GM12874 (cell line): ENCODE measurements around the gene HNRNPL.

Source experiments
- TF ChIP-seq, protein P1 (sequence below): IDR thresholded peaks from 2 replicates; pipeline ENCODE4 v1.5.1; 2011; ENCODE audit warnings: low read depth, mild to moderate bottlenecking, control low read depth, low read length, moderate library complexity; ENCODE audit not compliant: insufficient read depth

Gene HNRNPL

DNA sequence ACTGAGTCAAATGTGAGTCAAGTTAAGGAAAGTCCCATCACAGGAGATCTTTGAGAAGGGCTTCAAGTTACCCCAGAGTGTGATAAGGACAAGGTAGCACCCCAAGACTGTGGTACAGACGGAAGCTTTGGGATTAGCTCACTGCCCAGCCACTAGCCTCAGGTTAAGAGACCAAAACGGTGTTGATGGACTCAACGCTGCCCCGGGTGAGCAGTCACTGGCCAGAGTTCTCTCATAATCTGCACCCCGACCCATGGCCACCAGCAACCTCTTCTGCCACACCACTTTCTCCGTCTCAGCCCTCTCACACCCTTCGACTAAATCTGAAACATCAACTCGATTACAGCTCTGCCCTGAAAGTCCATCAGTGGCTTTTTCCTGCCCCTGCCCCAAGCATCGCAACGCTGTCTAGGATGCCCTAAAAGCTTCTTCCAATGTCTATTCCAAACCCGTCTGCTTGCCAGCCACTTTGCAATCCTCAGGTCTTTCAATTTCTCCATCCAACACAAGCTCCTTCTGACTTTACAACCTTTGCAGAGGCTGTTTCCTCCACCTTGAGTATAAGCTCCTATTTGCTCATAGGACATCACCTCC lies 5.6 kb downstream of the HNRNPL start:
- TF ChIP-seq, protein P1, sequence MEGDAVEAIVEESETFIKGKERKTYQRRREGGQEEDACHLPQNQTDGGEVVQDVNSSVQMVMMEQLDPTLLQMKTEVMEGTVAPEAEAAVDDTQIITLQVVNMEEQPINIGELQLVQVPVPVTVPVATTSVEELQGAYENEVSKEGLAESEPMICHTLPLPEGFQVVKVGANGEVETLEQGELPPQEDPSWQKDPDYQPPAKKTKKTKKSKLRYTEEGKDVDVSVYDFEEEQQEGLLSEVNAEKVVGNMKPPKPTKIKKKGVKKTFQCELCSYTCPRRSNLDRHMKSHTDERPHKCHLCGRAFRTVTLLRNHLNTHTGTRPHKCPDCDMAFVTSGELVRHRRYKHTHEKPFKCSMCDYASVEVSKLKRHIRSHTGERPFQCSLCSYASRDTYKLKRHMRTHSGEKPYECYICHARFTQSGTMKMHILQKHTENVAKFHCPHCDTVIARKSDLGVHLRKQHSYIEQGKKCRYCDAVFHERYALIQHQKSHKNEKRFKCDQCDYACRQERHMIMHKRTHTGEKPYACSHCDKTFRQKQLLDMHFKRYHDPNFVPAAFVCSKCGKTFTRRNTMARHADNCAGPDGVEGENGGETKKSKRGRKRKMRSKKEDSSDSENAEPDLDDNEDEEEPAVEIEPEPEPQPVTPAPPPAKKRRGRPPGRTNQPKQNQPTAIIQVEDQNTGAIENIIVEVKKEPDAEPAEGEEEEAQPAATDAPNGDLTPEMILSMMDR: no peak

DNA sequence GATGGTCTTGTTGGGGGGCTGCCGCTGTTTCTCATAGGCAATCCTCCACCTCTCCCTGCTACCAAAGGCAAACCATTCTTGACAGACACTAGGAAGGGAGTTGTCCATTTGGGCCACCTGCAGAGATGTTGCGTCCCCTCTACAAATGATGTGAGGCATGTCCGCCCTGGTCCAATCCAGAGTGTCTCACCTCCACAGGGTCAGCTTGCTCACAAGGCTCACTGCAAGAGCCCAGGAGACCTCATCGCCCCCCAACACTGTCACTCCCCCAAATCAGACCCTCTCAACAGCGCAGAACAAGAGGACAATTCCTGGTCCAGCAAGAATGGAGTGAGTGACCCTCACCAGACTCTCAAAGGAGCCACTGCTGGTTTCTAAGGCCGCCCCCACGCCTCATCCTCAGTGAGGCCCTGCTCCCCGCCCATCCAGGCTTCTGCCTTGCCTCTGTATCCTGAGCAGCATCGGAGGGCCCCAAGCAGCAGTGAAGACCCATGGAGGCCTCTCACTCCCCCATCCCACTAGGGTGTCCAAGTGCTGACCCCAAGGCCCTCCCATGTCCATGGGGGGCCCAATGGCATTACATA lies 6.5 kb downstream of the HNRNPL start:
- TF ChIP-seq, protein P1: no peak

DNA sequence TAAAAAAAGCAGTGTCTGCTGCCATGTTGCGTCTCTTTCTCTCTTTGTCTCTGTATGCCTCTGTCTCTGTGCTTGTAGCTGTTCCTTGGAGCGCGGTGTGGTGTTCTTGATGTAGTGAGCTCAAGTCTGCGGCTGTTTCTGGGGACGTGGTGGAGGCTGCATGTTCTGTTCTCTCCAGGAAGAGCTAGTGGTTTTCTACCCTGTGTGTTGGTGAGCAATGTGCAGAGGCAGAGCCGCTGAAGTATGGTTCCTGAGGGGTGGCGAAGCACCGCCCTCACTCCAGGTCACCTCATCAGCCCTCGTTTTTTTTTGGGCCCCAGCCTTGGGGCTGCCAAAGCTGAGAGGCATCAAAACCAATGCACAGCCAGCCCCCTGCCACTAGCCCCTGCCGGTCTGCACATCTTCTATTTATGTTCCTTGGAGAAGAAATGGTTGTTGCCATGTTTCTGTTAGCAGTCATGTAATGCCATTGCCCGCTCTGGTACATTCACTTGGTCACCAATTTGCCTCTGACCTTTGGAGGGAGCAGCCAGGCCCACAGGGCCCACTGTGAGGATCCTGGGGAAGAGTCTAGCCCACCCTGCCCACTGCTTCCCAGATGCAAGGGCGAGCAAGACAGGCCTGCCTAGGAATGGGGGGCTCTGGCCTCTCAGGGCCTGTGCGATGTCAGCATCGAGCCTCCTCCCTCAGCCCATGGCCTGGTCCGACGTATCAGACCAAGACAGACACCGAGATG lies 7.2 kb downstream of the HNRNPL start:
- TF ChIP-seq, protein P1: no peak

DNA sequence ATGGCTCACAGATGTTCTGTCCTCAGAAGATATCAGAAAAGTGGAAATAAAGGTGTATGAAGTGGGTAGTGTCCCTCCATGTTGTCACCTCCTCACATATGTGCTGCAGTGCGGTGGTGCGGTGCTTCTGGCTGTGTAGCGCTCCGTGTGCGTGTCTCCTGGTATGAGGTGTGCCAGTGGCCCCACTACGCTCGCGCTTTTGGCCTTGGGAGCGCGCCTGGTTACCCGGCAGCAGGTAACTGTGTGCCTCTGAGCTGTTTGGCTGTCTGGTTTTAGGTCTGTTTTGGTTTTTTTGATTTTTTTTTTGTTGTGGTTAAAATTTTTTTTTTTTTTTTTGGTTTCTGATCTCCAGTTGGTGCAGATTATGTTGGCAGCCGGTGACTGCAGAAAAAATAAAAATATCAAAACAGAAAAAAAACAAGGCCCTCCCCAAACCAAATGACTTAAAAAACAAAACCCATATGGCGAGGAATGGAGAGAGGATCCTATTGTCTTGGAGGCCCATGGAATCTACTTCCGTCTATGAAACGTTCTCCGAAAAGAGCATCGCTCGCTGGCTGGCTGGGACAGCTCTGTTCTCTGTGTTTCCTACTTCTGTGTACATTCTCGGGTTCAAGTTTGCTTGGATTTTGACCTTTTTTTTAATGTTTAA lies 7.9 kb downstream of the HNRNPL start:
- TF ChIP-seq, protein P1: no peak

DNA sequence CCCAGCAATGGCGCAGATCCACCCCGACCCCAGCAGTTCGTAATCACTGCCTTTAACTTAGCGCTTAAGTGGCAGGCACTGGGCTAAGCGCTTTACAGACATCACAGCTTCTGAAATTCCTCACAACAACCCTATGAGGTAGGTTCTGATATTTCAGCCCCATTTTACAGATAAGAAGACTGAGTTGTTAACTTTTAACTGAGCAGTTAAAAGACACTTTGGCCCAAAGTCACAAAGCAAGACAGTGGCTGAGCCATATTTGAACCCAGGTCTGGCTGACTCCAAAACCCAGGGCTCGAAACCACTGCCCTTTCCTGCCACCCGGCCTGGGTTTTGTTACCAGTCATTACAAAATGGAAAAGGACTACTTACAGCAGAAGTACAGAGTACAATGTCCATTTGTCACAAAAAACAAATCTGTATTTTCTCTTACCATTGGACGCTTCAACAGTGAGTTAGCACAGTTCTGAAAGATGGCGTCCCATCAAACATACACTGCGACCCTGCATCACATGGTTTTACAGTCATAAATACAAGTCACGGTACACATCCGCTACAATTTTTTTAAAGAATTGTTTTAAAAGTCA lies 8.5 kb downstream of the HNRNPL start:
- TF ChIP-seq, protein P1: no peak

DNA sequence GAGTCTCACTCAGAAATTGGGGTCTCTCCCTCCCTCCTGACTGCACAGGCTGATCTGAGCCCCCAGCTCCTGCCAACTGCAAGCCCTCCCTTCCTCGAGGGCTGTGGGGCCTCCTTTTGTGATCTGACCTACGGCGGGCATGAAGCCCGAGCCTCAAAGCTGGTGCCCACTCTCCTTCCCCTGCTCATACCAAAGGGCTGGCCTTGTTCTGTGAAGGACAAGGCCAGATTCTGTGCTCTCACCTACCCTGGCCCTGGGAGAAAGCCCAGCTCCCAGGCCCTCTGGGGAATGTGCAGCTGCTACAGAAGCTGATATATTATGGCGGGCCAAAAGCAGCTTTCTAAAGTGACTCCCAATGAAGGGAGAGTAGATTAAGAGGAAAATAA lies 9.2 kb downstream of the HNRNPL start:
- TF ChIP-seq, protein P1: no peak
